MM.1S (cell line): ENCODE results near the gene TMX1.

Source experiments
- DNase-seq: peaks from one replicate; pipeline ENCODE4 v3.0.0-alpha.2; 2015
- H2AFZ ChIP-seq: fragments of 300-600 bp; sonication (generic); 2 replicates; pipeline ENCODE4 v1.6.0; 2016; ENCODE audit warnings: antibody characterized with exemption, low read length
- H3F3A ChIP-seq: fragments of 300-600 bp; sonication (generic); 2 replicates; pipeline ENCODE4 v1.6.1; 2016; ENCODE audit warnings: mild to moderate bottlenecking, antibody characterized with exemption, low read length, moderate library complexity, mixed read lengths; ENCODE audit not compliant: insufficient read depth
- H3K27ac ChIP-seq: fragments of 300-600 bp; sonication (generic); 2 replicates; pipeline ENCODE4 v1.5.1; 2016; ENCODE audit warnings: mild to moderate bottlenecking, low read length
- H3K27me3 ChIP-seq: fragments of 300-600 bp; sonication (generic); replicated peaks from 2 replicates; pipeline ENCODE4 v1.6.0; 2016; ENCODE audit warnings: low read length; ENCODE audit not compliant: insufficient read depth
- H3K36me3 ChIP-seq: fragments of 300-600 bp; sonication (generic); replicated peaks from 2 replicates; pipeline ENCODE4 v1.6.1; 2016; ENCODE audit warnings: mild to moderate bottlenecking, low read length, mixed read lengths; ENCODE audit not compliant: insufficient read depth
- H3K4me1 ChIP-seq: fragments of 300-600 bp; sonication (generic); 2 replicates; pipeline ENCODE4 v1.6.1; 2016; ENCODE audit warnings: low read length, mixed read lengths
- H3K4me2 ChIP-seq: fragments of 300-600 bp; sonication (generic); 2 replicates; pipeline ENCODE4 v1.6.0; 2016; ENCODE audit warnings: low read depth, low read length
- H3K4me3 ChIP-seq: fragments of 300-600 bp; sonication (generic); 2 replicates; pipeline ENCODE4 v1.5.1; 2016; ENCODE audit warnings: low read length, mixed read lengths
- H3K79me2 ChIP-seq: fragments of 300-600 bp; sonication (generic); 2 replicates; pipeline ENCODE4 v1.6.1; 2016; ENCODE audit warnings: mixed run types, low read length, mixed read lengths
- H3K9ac ChIP-seq: fragments of 300-600 bp; sonication (generic); 2 replicates; pipeline ENCODE4 v1.6.1; 2016; ENCODE audit warnings: low read length, mixed read lengths
- H3K9me2 ChIP-seq: fragments of 300-600 bp; sonication (generic); replicated peaks from 2 replicates; pipeline ENCODE4 v1.6.1; 2016; ENCODE audit warnings: mild to moderate bottlenecking, low read length, mixed read lengths; ENCODE audit not compliant: insufficient read depth
- H3K9me3 ChIP-seq: fragments of 300-600 bp; sonication (generic); replicated peaks from 2 replicates; pipeline ENCODE4 v1.6.1; 2016; ENCODE audit warnings: mild to moderate bottlenecking, low read length, mixed read lengths; ENCODE audit not compliant: insufficient read depth
- H4K20me1 ChIP-seq: fragments of 300-600 bp; sonication (generic); 2 replicates; pipeline ENCODE4 v1.6.1; 2016; ENCODE audit warnings: mild to moderate bottlenecking, low read length, moderate library complexity, mixed read lengths; ENCODE audit not compliant: insufficient read depth
- CTCF ChIP-seq: fragments of 300-600 bp; sonication (generic); IDR thresholded peaks from 2 replicates; pipeline ENCODE4 v1.5.1; 2016; ENCODE audit warnings: antibody characterized with exemption, low read length, mixed read lengths
- EZH2 ChIP-seq: fragments of 300-600 bp; sonication (generic); optimal IDR thresholded peaks from 2 replicates; pipeline ENCODE3; 2017; ENCODE audit warnings: low read depth, mild to moderate bottlenecking, antibody characterized with exemption, low read length, mixed read lengths
- EZH2phosphoT487 ChIP-seq: fragments of 300-600 bp; sonication (generic); IDR thresholded peaks from 2 replicates; pipeline ENCODE4 v1.6.1; 2018; ENCODE audit warnings: antibody characterized with exemption, low read length

Gene TMX1

GRCh38 chr14:51295646-51296263 lies 55.7 kb downstream of the TMX1 start:
- no peaks in the 10 kb centered on the region for H4K20me1 ChIP-seq
- no peaks in the 10 kb centered on the region for H3K27me3 ChIP-seq
- no peaks in the 10 kb centered on the region for H3K36me3 ChIP-seq
- no peak overlapping the region for H2AFZ ChIP-seq
- DNase-seq = no peak
- H3K9ac ChIP-seq = no peak overlapping the region
- H3K9me2 ChIP-seq = no peaks in the 10 kb centered on the region
- no peaks in the 10 kb centered on the region for H3K79me2 ChIP-seq
- no peaks in the 10 kb centered on the region for H3K9me3 ChIP-seq
- no peak overlapping the region for H3K4me3 ChIP-seq
- H3K27ac ChIP-seq = no peak overlapping the region
- H3K4me2 ChIP-seq = no peak overlapping the region
- H3K4me1 ChIP-seq = peaks cover 10% of the 10 kb centered on the region; the same call in 1 of the 2 replicates
- TF ChIP-seq EZH2 (no peak), EZH2phosphoT487 (no peak), CTCF (no peak)
- H3F3A ChIP-seq = no peaks in the 10 kb centered on the region; the same call in 1 of the 2 replicates

GRCh38 chr14:51297066-51297465 lies 57.0 kb downstream of the TMX1 start:
- no peak overlapping the region for H3K27ac ChIP-seq
- H3K9ac ChIP-seq = no peak overlapping the region
- no peak overlapping the region for H3K4me3 ChIP-seq
- no peak for TF ChIP-seq EZH2phosphoT487
- TF ChIP-seq CTCF = no peak
- no peak for TF ChIP-seq EZH2
- no peak for DNase-seq
- no peaks in the 10 kb centered on the region for H3K9me3 ChIP-seq
- H3K27me3 ChIP-seq = no peaks in the 10 kb centered on the region
- H3K4me1 ChIP-seq = peaks cover 12% of the 10 kb centered on the region; the same call in 1 of the 2 replicates
- H2AFZ ChIP-seq = no peak overlapping the region
- H3K79me2 ChIP-seq = no peaks in the 10 kb centered on the region
- H3K9me2 ChIP-seq = no peaks in the 10 kb centered on the region
- H3K4me2 ChIP-seq = no peak overlapping the region
- no peaks in the 10 kb centered on the region for H3K36me3 ChIP-seq
- H3F3A ChIP-seq = no peaks in the 10 kb centered on the region; the same call in 1 of the 2 replicates
- H4K20me1 ChIP-seq = no peaks in the 10 kb centered on the region

GRCh38 chr14:51298895-51299294 lies 58.8 kb downstream of the TMX1 start:
- peak; percentile 51 for DNase-seq
- Histone ChIP-seq H3K4me2 (peak overlapping the region; percentile 54), H2AFZ (peak overlapping the region; percentile 63)

More at GRCh38 chr14:51298895-51299294, 58.8 kb downstream of the TMX1 start:
- H3K27me3 ChIP-seq = no peaks in the 10 kb centered on the region
- no peaks in the 10 kb centered on the region for H3K9me3 ChIP-seq
- H3K4me1 ChIP-seq = peaks cover 14% of the 10 kb centered on the region
- H4K20me1 ChIP-seq = no peaks in the 10 kb centered on the region
- no peaks in the 10 kb centered on the region for H3K36me3 ChIP-seq
- H3K9ac ChIP-seq = peak overlapping the region; percentile 8; the same call in 1 of the 2 replicates
- TF ChIP-seq CTCF (no peak), EZH2 (no peak), EZH2phosphoT487 (no peak)
- H3K4me3 ChIP-seq = no peak overlapping the region
- peak overlapping the region; percentile 42; the same call in 1 of the 2 replicates for H3K27ac ChIP-seq
- no peaks in the 10 kb centered on the region; the same call in 1 of the 2 replicates for H3F3A ChIP-seq
- H3K79me2 ChIP-seq = no peaks in the 10 kb centered on the region
- no peaks in the 10 kb centered on the region for H3K9me2 ChIP-seq
